HG02852 (cell line): ENCODE data around the gene RNLS.

ENCODE experiments used
- ATAC-seq: cut with Tn5 transposase; IDR thresholded peaks from one replicate; pipeline ENCODE4 v1.9.1; 2021; ENCODE audit warnings: mild to moderate bottlenecking, moderate library complexity; ENCODE audit not compliant: unreplicated experiment

RNLS gene

DNA sequence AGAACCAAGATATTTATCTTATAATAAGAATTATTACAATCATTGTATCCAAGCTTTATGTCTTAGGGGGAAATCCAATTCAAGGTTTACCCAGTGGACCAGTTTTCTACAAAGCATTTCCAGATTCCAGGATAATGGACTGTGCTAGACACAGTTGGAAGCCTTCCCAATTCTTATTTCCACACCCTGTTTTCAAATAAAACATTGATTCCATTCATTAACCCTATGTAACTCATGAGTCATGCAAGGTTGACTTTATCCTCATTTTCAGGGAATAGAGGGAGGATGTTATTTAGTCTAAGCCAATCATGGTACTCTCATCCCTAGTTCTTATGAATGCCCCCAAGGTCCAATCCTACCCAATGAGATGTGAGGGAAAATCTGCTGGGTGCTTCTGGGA, 145.7 kb downstream of the RNLS start:
- no peak for ATAC-seq

DNA sequence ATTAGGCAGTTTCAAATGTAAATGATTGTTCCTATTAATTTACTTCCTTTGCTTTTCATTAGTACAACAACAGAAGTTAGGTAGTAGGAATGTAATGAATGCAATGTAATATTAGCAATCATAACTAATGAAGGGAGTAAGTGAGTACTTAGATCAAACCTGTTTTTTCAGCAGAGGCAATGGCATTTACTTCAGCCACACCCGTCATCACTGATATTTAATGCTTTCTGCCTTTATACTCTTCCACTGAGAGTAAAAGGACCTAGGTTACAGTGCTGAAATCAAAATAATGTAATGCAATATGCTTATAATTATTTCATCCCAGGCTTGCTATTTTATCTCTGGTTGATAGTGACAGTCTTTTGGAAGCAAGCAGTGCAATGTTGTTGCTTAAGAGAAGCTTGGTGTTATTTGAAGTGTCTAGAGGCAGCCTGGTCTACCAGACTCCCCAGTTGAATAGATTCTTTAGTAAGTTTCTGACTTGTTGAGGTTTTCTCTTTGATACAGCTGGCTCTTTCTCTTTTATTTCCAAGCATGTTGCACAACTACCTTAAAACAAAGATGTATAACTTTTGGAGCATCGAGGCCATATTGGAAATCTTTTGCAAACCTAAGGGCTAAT, 149.4 kb downstream of the RNLS start:
- no peak for ATAC-seq

DNA sequence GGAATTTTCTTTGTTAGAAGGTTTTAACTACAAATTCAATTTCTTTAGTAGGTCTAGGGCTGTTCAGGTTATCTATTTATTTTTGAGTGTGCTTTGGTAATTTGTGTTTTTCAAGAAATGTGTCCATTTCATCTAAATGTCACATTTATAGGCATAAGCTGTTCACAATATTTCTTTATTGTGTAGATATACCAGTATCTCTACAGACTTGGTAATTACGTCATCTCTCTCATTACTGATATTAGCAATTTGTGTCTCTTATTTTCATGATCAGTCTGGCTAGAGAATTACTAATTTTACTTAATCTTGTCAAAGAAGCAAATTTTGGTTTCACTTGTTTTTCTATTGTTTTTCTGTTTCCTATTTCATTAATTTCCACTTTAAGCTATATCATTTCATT, 152.0 kb downstream of the RNLS start:
- ATAC-seq: no peak

DNA sequence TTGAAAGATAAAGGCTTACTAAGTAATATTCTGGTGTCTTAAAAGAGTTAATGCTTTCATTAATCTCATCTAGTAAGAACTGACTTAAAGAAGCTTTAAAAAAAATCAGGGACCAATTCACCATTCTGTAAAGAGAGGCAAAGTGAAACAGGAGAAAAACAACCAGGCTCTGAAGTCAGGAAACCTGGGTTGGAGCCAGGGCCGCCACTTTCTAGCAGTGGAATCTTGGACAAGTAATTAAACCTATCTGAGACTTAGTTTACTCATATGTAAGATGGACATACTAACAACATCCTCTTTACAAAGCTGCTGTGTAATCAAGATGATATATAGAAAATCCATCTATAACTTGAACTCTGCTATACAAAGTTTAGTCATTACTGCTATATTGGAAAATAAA, 154.1 kb downstream of the RNLS start:
- ATAC-seq: no peak

DNA sequence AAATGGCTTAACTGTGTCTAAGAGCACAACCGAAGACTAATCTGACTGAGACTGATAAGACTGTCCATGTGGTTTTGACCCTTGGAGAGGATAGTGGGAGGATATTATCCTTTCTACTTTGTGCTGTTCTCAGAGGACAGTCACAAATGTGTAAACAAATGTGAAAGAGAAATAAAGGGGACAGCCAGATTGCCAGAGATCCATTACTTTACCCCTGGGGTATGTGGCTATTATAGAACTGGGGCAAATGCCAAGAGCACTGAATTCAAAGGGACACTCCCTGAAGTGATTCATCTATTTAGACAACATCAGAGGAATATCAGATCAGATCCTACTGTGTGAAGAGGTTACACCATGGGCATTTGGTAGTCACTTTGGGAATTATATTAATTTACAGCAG, 154.7 kb downstream of the RNLS start:
- no peak for ATAC-seq

DNA sequence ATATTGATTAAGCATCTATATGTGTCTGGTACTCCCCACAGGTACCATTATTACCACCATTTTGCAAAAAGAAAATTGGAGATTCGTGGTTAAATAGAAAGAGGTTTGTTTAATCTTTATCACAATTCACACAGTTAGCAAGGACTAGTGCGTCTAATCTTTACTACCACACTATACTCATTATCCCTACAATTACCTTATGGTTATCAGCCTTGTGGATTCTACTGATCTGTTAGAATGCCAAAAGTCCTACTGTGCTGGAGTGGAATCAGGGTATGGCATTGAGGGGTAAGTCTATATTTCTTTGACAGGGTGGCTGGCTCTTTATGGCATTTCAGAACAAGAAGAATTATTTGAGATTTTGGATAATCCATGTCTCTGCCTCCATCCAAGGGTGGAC, 156.1 kb downstream of the RNLS start:
- no peak for ATAC-seq

DNA sequence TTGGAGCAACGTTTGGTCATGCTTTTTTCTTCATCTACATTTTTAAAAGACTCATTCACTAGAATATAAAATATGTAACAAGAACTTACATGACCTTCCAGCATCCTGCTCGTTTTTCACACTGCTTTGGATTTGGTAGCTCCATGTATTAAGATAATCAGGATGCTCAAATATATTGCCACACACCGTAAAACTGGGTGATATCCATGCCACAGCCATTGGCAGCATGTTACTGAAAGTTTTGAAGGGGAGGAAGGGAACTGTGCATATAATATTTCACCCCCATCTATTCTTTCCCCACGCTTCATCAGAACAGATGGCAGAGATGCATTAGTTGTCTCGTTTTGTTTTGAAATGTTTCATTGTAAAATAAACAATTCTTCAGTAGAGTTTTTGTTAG, 158.2 kb downstream of the RNLS start:
- no peak for ATAC-seq

DNA sequence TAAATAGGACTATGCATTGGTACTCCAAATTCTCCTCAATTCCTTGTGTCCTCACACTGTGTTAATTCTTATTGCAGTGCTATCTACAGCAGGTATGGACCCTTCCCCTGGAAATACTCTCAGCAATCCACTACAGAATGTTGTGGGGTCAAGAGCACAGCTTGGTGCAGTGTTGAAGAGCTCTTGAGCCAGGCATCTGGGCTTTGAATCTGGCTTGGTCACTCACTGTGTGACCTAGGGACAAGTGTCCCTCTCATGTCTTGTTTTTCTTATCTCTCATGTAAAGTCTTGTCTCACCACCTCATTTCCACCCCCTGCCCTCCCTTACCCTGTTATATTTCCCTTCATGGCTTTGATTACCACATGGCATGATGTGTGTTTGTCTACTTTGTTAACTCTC, 159.4 kb downstream of the RNLS start:
- no peak for ATAC-seq

DNA sequence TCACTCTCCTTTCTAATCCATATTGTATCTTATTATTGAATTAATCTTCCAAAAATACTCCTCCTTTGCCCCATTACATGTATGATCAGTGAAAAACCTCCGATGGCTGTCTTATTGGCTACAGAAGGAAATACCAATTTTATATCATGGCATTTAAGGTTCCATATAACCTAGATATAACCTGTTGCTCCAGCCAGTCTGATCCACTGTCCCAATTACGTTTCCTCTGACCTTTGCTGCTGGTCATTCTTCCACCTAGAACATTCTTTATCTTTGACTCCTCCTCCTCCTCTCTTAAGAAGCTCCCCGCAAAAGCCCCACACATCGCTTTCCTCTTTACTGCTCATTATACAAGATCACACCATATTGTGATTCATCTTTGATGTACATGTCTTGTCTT, 161.5 kb downstream of the RNLS start:
- ATAC-seq: no peak

DNA sequence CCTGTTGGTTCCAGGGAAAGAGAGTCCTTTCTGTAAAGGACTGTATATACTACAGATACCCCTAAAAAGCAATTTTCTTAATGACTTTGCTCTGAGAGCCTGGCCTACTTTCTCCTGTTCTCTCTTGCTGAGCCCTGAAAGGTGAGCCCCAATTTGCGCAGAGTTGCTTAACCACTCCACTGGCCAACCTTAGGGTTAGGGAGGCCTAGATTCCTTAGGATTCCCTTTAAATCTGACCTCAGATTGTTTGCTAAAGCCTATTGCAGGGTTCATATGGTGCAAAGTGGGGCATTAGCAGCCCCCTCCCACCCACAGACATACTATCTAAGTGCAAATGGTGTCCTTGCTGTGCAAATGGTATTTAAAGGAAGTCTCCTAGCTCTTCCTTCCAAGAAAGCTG, 164.2 kb downstream of the RNLS start:
- ATAC-seq: no peak

DNA sequence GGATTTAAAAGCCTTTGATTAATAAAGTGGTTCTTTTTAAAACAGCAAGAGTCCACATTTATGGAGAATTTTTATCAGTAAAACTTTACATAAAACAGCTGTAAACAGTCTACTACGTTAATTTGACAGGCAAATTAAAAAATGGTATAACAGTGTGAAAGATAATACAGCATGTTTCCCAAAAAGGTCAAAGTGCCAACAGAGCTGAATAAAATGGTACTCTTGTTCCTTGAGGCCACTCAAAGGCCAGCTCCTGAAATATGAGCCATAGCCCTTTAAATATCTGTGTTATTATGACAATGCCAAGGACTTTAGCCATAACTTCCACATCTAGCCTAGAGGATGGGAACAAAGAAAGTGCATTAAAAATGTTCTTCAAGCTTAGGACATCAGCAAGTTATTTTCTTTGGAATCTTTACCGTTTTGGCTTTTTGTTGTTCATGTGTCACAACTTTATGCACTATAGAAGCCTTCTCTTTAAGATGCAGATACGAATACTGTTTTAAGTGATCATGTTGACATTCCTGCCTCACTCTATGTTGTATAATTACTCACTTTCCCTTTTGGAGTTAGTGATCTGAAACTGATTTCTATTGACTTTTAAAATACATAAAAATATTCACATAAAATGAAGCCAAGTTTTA, 165.6 kb downstream of the RNLS start:
- no peak for ATAC-seq

DNA sequence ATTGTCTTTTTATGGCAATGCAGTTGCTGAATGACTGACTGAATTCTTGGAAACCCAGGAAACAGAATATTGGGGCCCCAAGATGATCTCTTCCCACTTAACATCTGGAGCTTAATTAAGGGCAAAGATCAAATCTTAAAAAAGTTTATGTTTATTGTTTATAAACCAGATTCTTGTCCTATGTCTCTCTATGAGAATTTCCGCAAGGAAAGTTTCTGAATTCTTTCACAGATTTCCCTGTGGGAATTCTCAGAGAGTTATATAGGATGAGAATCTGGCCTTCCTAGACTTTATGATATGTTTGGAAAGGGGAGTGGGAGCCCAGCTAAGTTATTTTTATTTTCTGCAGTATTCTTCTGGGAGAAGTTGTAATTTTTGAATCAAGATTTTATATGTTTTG, 166.3 kb downstream of the RNLS start:
- no peak for ATAC-seq

DNA sequence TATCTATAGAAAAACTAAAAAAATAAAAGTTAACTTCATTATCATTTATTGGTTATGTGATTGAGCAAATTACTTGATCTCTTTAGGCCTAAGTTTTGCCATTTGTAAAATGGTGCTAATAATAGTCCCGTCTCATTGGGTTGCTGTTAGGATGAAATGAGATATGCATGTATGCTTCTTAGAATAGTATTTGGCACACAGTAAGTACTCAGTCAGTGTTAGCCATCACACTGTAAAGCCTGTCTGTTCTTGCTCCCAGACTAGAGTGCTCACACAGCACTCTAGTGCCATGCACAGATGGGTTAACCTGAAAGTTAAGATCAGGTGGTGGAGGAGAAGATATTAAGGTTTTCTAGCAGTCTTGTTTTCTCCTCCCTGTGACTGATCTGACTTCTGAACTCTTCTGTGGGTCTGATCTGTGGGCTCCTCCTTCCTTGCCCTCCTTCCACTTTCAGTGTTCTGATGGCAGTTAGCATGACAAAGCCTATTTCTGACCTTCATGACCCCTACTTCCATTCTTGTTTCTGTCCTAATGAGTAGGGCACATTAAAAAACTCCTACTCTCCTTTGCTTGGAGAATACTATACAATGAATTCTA, 167.5 kb downstream of the RNLS start:
- no peak for ATAC-seq

DNA sequence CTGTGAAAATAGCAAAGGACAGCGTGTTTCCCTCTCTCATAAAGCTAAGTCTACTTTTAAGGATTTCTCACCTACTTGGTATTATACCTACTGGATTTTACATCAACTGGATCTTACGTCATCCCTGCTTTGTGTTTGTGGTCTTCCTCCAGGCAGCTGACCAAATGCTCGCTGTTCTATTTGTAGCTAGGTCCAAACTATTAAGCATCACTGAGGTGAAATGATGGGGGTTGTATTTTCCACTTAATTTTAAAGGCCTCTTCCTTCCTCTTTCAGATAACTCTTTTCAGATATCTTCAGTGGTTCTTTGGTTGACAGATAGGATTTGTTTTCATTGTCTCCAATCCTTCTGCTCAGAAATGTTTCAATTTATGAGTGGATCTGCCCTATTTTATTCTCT, 169.7 kb downstream of the RNLS start:
- ATAC-seq: no peak

DNA sequence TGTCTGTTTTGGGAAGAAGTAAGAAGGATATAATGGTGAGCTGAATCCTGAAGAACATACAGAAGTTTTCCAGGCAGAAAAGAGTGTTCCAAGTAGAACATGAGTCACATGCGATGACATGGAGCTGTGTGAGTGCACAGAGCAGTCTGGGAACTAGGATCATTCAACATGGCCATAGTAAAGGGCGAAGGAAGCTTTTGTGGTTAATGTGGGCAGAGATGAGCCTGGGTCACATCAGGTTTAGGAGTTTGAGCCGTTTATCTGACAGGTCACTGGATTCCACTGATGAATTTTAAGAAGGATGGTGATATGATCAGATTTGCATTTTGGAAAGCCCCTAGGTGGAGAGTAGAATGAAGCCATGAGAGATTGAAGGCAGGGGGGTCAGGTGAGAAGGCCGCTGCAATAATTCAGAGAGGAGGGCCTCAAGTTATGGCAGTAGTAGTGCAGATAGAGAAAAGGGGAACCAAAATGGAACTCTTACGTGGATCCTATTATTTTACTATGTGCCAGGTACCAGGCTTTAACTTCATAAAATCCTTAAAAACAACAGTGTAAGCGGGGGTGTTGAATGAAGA, 171.3 kb downstream of the RNLS start:
- ATAC-seq: no peak

DNA sequence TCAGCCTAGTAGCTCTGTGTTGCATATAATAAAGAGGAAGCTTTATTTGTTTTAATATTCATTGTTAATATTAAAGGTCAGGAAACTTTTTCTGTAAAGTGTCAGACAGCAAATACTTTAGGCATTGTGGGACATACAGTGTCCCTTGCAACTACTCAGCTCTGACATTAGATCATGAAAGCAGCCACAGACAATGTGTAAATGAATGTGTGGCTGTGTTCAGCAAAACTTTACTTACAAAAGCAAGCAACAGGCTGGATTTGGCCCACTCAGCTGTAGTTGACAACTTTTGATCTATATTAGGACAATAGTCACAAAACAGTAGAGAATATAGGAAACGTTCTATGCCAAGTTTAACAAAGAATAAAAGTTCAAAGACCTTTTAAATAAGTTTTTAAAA, 173.3 kb downstream of the RNLS start:
- no peak for ATAC-seq

DNA sequence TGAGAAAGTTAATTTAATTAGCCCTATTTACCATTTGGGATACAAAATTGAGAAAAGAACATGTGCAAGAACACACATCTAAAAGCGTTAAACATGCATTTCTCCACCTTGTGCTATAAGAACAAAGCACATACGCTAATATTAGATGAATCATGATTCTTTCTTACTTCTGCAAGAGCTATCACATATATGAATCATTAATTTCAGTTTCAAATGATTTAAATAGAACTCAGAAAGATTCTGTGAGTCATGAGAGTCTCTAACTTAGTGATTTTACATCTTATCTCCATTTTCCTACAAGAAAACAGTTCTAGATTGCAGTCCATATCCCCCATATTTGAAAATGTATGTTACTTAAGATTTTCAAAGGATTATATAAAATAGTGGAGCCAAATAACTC, 173.9 kb downstream of the RNLS start:
- peak; percentile 55 for ATAC-seq

DNA sequence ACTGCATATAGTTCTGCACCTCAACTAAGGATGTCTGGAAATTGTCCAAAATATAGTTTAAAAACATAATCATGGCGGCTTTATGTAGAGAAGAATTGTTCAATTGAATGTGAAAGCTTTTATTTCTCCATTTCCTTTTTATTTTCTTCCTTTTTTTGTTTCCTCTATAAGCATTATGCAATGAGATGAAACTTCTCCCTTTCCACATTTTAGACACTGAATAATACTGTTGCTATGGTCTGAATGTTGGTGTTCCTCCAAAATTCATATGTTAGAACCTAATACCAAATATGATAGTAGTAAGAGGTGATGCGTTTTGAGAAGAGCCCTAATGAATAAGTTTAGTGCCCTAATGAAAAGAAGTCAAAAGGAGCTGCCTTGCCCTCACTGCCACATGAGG, 175.0 kb downstream of the RNLS start:
- ATAC-seq: no peak

DNA sequence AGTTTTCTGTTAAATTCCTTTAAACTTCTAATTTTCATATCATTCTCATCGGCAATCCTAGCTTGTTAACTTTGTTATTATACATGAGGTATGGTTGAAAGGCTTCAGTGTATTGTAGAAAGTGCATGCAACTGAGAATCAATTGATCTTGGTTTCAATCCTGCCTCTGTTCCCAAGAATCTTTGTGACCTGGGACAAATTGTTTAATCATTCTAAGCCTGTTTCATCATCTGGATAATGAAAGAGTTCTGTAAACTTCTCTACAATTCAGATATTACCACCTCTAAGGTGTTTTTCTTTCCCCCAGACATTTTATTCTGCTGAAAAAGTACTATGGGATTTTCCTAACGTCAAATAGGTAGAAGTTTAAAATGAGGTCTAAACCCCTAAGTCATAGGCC, 179.0 kb downstream of the RNLS start:
- ATAC-seq: no peak

DNA sequence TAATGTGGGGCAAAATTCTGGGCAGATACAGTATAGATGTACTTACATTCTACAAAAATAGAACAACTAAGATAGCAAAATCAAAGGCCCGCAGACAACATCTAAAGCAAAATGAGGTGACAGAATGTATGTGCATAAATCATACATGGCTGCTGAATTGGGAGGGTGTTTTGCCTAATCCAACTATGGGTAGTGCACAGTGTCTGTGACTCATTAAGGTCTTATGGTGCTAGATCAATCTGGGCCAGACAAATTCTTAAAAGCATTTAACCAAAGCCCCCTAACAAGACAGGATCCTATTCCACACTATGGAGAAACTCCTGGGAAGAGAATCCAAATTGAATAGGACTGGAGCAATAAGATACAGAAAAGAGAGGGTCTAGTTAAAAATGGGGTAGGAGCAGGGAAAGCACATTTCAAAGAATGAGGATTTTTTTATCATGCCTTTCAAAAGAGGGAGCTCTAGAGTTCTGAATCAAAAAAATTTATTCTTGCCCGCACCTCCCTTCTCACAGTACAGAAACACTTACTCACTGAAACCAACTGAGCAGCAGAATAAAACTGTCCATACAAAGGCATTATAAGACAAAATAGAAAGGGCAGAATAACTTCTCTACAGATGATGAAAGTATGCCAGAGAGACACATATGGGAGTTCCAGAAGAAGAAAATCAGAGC, 181.3 kb downstream of the RNLS start:
- no peak for ATAC-seq

DNA sequence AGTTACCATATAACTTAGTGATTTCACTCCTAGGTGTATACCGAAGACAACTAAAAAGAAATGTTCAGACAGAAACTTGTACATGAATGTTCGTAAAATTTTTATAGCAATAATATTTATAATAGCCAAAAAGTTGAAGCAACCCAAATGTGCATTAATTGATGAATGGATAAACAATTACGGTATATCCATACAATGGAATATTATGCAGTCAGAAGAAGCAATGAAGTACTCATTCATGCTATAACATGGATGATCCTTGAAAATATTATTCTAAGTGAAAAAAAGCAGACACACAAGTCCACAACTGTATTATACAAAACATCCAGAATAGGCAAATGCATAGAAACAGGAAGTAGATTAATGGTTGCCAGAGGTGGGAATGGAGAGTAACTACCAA, 183.9 kb downstream of the RNLS start:
- no peak for ATAC-seq

DNA sequence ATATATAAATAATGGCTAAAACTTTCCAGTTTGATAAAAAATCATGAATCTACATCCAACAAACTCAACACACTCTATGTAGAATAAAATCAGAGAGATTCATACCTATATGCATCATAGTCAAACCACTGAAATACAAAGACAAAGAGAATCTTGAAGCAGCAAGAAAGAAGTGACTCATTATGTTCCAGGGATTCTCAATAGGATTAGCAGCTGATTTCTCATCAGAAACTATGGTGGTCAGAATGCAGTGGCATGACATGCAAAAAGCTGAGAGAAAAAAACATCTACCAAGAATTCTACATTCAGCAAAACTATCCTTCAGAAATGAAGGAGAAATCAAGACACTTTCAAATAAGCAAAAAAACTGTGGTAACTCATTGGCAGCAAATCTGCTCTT, 187.4 kb downstream of the RNLS start:
- no peak for ATAC-seq
